ENCODE data around the gene TMEM87B. TPM values are rescaled to one million over a fixed set of nuclear protein-coding genes. Genes with fewer than 3 reads are reported as not detected.

The TMEM87B gene
- polyA plus RNA-seq, 1 donor from 2014 or later: 12.8 TPM

- H3K36me3 ChIP-seq (ENCODE audit: insufficient read depth, low read length): no peaks in the 10 kb centered on the region
- H3F3A ChIP-seq (ENCODE audit: insufficient read depth, low read length, poor library complexity, severe bottlenecking): no peaks in the 10 kb centered on the region
- no peak overlapping the region for H2AFZ ChIP-seq (ENCODE audit: low read depth, low read length)
- TF ChIP-seq POLR2AphosphoS5 (IDR thresholded peaks at IDR 0.05): no peak
- no peak for TF ChIP-seq EZH2 (IDR thresholded peaks at IDR 0.05; ENCODE audit: borderline replicate concordance, insufficient read depth, low read length, poor library complexity, severe bottlenecking)
- no peak for TF ChIP-seq MXI1 (conservative IDR thresholded peaks at IDR 0.05; ENCODE audit: poor library complexity, severe bottlenecking)
- no peak for TF ChIP-seq SMC3 (conservative IDR thresholded peaks at IDR 0.05; ENCODE audit: poor library complexity)
- no peak for TF ChIP-seq RAD21 (conservative IDR thresholded peaks at IDR 0.05)
- TF ChIP-seq REST (IDR thresholded peaks at IDR 0.05; ENCODE audit: borderline replicate concordance): no peak
- TF ChIP-seq EP300 (conservative IDR thresholded peaks at IDR 0.05; ENCODE audit: poor library complexity, severe bottlenecking): no peak
- no peak for TF ChIP-seq CTCF (IDR thresholded peaks at IDR 0.05; ENCODE audit: poor library complexity, severe bottlenecking)
- TF ChIP-seq TAF1 (IDR thresholded peaks at IDR 0.05; ENCODE audit: low read depth): no peak
- H3K4me3 ChIP-seq (ENCODE audit: low read length): no peak overlapping the region
- H3K79me2 ChIP-seq (replicated peaks; ENCODE audit: insufficient read depth, low read length): no peaks in the 10 kb centered on the region
- H3K9me2 ChIP-seq (ENCODE audit: insufficient read depth, low read length): no peaks in the 10 kb centered on the region
- no peak overlapping the region for H3K9ac ChIP-seq (ENCODE audit: low read length)
- H3K27me3 ChIP-seq (ENCODE audit: insufficient read depth, low read depth, low read length): no peaks in the 10 kb centered on the region
- H3K4me2 ChIP-seq (ENCODE audit: low read length): no peak overlapping the region
- H3K27ac ChIP-seq (ENCODE audit: low read length): no peak overlapping the region
- H3K9me3 ChIP-seq (ENCODE audit: low read length): no peaks in the 10 kb centered on the region
- H4K20me1 ChIP-seq (ENCODE audit: insufficient read depth): no peaks in the 10 kb centered on the region
These were observed 94.9 kb downstream of the TMEM87B start for GRCh38 chr2:112149866-112150435.

GRCh38 chr2:112150447-112150846 lies 95.4 kb downstream of the TMEM87B start:
- Histone ChIP-seq H3K9ac (ENCODE audit: low read length) (no peak overlapping the region), H3F3A (ENCODE audit: insufficient read depth, low read length, poor library complexity, severe bottlenecking) (no peaks in the 10 kb centered on the region), H2AFZ (ENCODE audit: low read depth, low read length) (no peak overlapping the region), H3K4me3 (ENCODE audit: low read length) (no peak overlapping the region), H3K36me3 (ENCODE audit: insufficient read depth, low read length) (no peaks in the 10 kb centered on the region), H3K9me3 (ENCODE audit: low read length) (no peaks in the 10 kb centered on the region), H3K27me3 (ENCODE audit: insufficient read depth, low read depth, low read length) (no peaks in the 10 kb centered on the region), H3K9me2 (ENCODE audit: insufficient read depth, low read length) (no peaks in the 10 kb centered on the region), H4K20me1 (ENCODE audit: insufficient read depth) (no peaks in the 10 kb centered on the region), H3K79me2 (replicated peaks; ENCODE audit: insufficient read depth, low read length) (no peaks in the 10 kb centered on the region), H3K27ac (ENCODE audit: low read length) (no peak overlapping the region), H3K4me2 (ENCODE audit: low read length) (no peak overlapping the region)
- TF ChIP-seq POLR2AphosphoS5 (IDR thresholded peaks at IDR 0.05) (no peak), EP300 (conservative IDR thresholded peaks at IDR 0.05; ENCODE audit: poor library complexity, severe bottlenecking) (no peak), EZH2 (IDR thresholded peaks at IDR 0.05; ENCODE audit: borderline replicate concordance, insufficient read depth, low read length, poor library complexity, severe bottlenecking) (no peak), TAF1 (IDR thresholded peaks at IDR 0.05; ENCODE audit: low read depth) (no peak), MXI1 (conservative IDR thresholded peaks at IDR 0.05; ENCODE audit: poor library complexity, severe bottlenecking) (no peak), REST (IDR thresholded peaks at IDR 0.05; ENCODE audit: borderline replicate concordance) (no peak), CTCF (IDR thresholded peaks at IDR 0.05; ENCODE audit: poor library complexity, severe bottlenecking) (no peak), RAD21 (conservative IDR thresholded peaks at IDR 0.05) (no peak), SMC3 (conservative IDR thresholded peaks at IDR 0.05; ENCODE audit: poor library complexity) (no peak)

Data from neural cell (in vitro differentiated cells).